NOMO-1 treated with DMSO at 0.1 percent for 48 hours (cell line): ENCODE measurements around the gene RRP1.
"Not testable (repeated sequence)": the region's sequence is repeated elsewhere in the genome, so short reads cannot be mapped to it uniquely, and the experiment has no call there.

Source experiments
- DNase-seq: peaks from one replicate; lab custom pipeline; 2025; ENCODE audit not compliant: unreplicated experiment; lab: John Stamatoyannopoulos, UW

The RRP1 gene

GRCh38 chr21:43835050-43835449 is 45.7 kb downstream of the RRP1 start:
- DNase-seq: peak; percentile 12

GRCh38 chr21:43835861-43836260 is 46.5 kb downstream of the RRP1 start:
- no peak for DNase-seq

GRCh38 chr21:43836616-43837015 is 47.2 kb downstream of the RRP1 start:
- DNase-seq: no peak

GRCh38 chr21:43840259-43840658 is 50.9 kb downstream of the RRP1 start:
- no peak for DNase-seq

- DNase-seq: peak; percentile 90
Observed at GRCh38 chr21:43842742-43843141, 53.4 kb downstream of the RRP1 start.

- not testable (repeated sequence) for DNase-seq
Observed at GRCh38 chr21:43844906-43845305, 55.5 kb downstream of the RRP1 start.

- no peak for DNase-seq
Observed at GRCh38 chr21:43845386-43845785, 56.0 kb downstream of the RRP1 start.

GRCh38 chr21:43846430-43846829 is 57.1 kb downstream of the RRP1 start:
- no peak for DNase-seq

- DNase-seq: no peak
Observed at GRCh38 chr21:43847301-43847700, 57.9 kb downstream of the RRP1 start.

GRCh38 chr21:43848771-43849170 is 59.4 kb downstream of the RRP1 start:
- DNase-seq: no peak

GRCh38 chr21:43849532-43850299 is 60.3 kb downstream of the RRP1 start:
- DNase-seq: no peak

- DNase-seq: peak; percentile 11
Observed at GRCh38 chr21:43850728-43851295, 61.4 kb downstream of the RRP1 start.

- no peak for DNase-seq
Observed at GRCh38 chr21:43851593-43851992, 62.2 kb downstream of the RRP1 start.

GRCh38 chr21:43853851-43854772 is 64.7 kb downstream of the RRP1 start:
- no peak for DNase-seq
